SK-N-SH treated with all-trans-retinoic acid at 6 μM for 48 hours (cell line): Measurements from ENCODE around the gene SCAPER.

ENCODE experiments used
- BACH2 ChIP-seq: fragments of 250-450 bp; sonication (Bioruptor Pico); IDR thresholded peaks from 2 replicates; pipeline ENCODE4 v1.9.0; 2021; ENCODE audit warnings: mild to moderate bottlenecking, borderline replicate concordance
- CREB5 ChIP-seq: fragments of 250-450 bp; sonication (Bioruptor Pico); IDR thresholded peaks from 2 replicates; pipeline ENCODE4 v1.5.1; 2020; ENCODE audit warnings: low read depth, mild to moderate bottlenecking, moderate library complexity
- CSDC2 ChIP-seq: fragments of 250-450 bp; sonication (Bioruptor Pico); IDR thresholded peaks from 2 replicates; pipeline ENCODE4 v1.5.0; 2020; ENCODE audit warnings: mild to moderate bottlenecking, moderate library complexity
- ISL1 ChIP-seq: fragments of 250-450 bp; sonication (Bioruptor Pico); IDR thresholded peaks from 2 replicates; pipeline ENCODE4 v2.1.2; 2022; ENCODE audit warnings: mild to moderate bottlenecking, moderate library complexity
- ZC3H10 ChIP-seq: fragments of 250-450 bp; sonication (Bioruptor Pico); IDR thresholded peaks from 2 replicates; pipeline ENCODE4 v1.5.1; 2021; ENCODE audit warnings: mild to moderate bottlenecking, moderate library complexity
- ZNF8 ChIP-seq: fragments of 450-650 bp; formaldehyde crosslinking; IDR thresholded peaks from 2 replicates; pipeline ENCODE4 v1.5.0; 2020; ENCODE audit warnings: mild to moderate bottlenecking, moderate library complexity

- TF ChIP-seq ISL1 (CRISPR knock-in tag) (no peak), ZC3H10 (CRISPR knock-in tag) (no peak), CSDC2 (CRISPR knock-in tag) (no peak), ZNF8 (CRISPR knock-in tag) (no peak), CREB5 (no peak), BACH2 (no peak)
These were observed 8.6 kb upstream of the SCAPER start for GRCh38 chr15:76913737-76914136.
